Parathyroid adenoma (tissue), 2 donors: Measurements from ENCODE around the gene PRR23B.

ENCODE experiments used
- H2AFZ ChIP-seq: fragments of 300-600 bp; sonication (generic); one replicate; pipeline ENCODE4 v1.7.0; 2017; ENCODE audit warnings: antibody characterized with exemption, mild to moderate bottlenecking
- H3K27ac ChIP-seq: fragments of 300-600 bp; sonication (generic); one replicate; pipeline ENCODE4 v1.7.0; 2017
- H3K27me3 ChIP-seq: fragments of 300-600 bp; sonication (generic); one replicate; pipeline ENCODE4 v1.7.0; 2017; ENCODE audit warnings: low read length; ENCODE audit not compliant: control insufficient read depth, insufficient read depth
- H3K36me3 ChIP-seq: fragments of 300-600 bp; sonication (generic); one replicate; pipeline ENCODE4 v1.7.0; 2017; ENCODE audit warnings: low read length; ENCODE audit not compliant: control insufficient read depth, insufficient read depth
- H3K4me1 ChIP-seq: fragments of 300-600 bp; sonication (generic); one replicate; pipeline ENCODE4 v1.7.0; 2017; ENCODE audit warnings: control low read depth
- H3K4me2 ChIP-seq: fragments of 300-600 bp; sonication (generic); one replicate; pipeline ENCODE4 v1.7.0; 2017; ENCODE audit warnings: low read length
- H3K4me3 ChIP-seq: fragments of 300-600 bp; sonication (generic); one replicate; pipeline ENCODE4 v1.7.0; 2017; ENCODE audit warnings: low read depth, low read length
- H3K79me2 ChIP-seq: fragments of 300-600 bp; sonication (generic); one replicate; pipeline ENCODE4 v1.7.0; 2017; ENCODE audit warnings: control low read depth
- H3K9ac ChIP-seq: fragments of 300-600 bp; sonication (generic); one replicate; pipeline ENCODE4 v1.7.0; 2017; ENCODE audit warnings: mild to moderate bottlenecking
- H3K9me3 ChIP-seq: fragments of 300-600 bp; sonication (generic); one replicate; pipeline ENCODE4 v1.7.0; 2017; ENCODE audit warnings: low read length; ENCODE audit not compliant: control insufficient read depth
- TF ChIP-seq, protein P1 (sequence below): fragments of 300-600 bp; sonication (generic); IDR thresholded peaks from one replicate; pipeline ENCODE4 v1.7.0; 2017; ENCODE audit warnings: antibody characterized with exemption, mild to moderate bottlenecking
- donor health status: primary hyperparathyroidism.

Gene PRR23B

DNA sequence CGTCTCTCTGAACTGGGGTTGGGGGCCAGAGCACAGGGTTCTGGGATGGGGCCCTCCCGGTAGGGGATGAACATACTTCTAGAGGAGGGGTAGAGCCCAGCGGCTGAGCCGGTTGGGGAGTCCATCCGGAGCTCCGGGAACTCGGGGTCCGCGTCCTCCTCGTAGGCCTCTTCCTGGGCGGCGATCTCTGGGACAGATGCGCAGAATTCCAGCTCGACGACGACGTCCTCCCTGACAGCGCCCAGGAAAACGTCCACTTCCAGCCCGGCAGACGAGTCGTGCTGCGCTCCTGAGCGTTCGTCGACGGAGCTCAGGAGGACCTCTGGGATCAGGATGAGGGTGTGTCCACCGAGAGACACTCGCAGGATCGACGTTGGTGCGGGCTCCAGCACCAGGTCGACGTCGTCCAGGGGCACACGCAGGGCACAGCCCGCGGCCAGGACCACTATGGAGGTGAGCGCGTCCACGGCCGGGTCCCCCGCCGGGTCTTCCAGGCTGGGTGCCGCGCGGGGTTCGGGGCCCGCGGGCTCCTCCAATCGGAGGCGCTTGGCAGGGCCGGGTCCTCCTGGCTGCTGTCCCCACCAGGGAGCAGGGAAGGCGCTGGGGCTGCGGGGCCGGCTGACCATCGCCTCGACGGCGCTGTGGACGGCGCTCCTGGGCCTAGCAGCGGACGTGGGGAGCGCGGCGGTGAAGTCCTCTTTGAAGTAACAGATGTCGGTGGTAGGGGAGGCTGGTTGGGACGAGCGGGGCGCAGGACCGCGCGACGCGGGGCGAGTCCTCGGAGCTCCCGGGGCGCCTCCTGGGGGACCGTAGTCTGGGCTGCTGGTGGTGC is 474 bp downstream of the PRR23B start:
- no peak overlapping the region for H2AFZ ChIP-seq
- H3K9ac ChIP-seq, result no peak overlapping the region
- no peaks in the 10 kb centered on the region for H3K4me1 ChIP-seq
- TF ChIP-seq, protein P1, sequence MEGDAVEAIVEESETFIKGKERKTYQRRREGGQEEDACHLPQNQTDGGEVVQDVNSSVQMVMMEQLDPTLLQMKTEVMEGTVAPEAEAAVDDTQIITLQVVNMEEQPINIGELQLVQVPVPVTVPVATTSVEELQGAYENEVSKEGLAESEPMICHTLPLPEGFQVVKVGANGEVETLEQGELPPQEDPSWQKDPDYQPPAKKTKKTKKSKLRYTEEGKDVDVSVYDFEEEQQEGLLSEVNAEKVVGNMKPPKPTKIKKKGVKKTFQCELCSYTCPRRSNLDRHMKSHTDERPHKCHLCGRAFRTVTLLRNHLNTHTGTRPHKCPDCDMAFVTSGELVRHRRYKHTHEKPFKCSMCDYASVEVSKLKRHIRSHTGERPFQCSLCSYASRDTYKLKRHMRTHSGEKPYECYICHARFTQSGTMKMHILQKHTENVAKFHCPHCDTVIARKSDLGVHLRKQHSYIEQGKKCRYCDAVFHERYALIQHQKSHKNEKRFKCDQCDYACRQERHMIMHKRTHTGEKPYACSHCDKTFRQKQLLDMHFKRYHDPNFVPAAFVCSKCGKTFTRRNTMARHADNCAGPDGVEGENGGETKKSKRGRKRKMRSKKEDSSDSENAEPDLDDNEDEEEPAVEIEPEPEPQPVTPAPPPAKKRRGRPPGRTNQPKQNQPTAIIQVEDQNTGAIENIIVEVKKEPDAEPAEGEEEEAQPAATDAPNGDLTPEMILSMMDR, result no peak
- H3K4me2 ChIP-seq, result no peak overlapping the region
- no peaks in the 10 kb centered on the region for H3K27me3 ChIP-seq
- H3K36me3 ChIP-seq, result no peaks in the 10 kb centered on the region
- no peaks in the 10 kb centered on the region for H3K9me3 ChIP-seq
- H3K79me2 ChIP-seq, result no peaks in the 10 kb centered on the region
- no peak overlapping the region for H3K27ac ChIP-seq
- H3K4me3 ChIP-seq, result no peak overlapping the region

GRCh38 chr3:139016430-139017048 is 4.2 kb downstream of the PRR23B start:
- Histone ChIP-seq H3K9me3 (no peaks in the 10 kb centered on the region), H3K4me2 (no peak overlapping the region)
- TF ChIP-seq, protein P1, result no peak

GRCh38 chr3:139006051-139006716 is 14.5 kb downstream of the PRR23B start, which contains the start of gene PRR23A:
PRR23A (minus strand) TSS chr3:139006268; CDS start chr3:139006268, 0 bp downstream.
- no peak within 1 kb of the TSS for H3K27ac ChIP-seq
- H3K79me2 ChIP-seq, result no peaks in the 10 kb centered on the region
- no peak within 1 kb of the TSS for H3K4me3 ChIP-seq
- H3K36me3 ChIP-seq, result no peaks in the 10 kb centered on the region
- no peaks in the 10 kb centered on the region for H3K9me3 ChIP-seq
- H3K27me3 ChIP-seq, result no peaks in the 10 kb centered on the region
- no peaks in the 10 kb centered on the region for H3K4me1 ChIP-seq
- H3K9ac ChIP-seq, result no peak within 1 kb of the TSS
- no peak within 1 kb of the TSS for H2AFZ ChIP-seq
- TF ChIP-seq, protein P1, result no peak
- H3K4me2 ChIP-seq, result no peak within 1 kb of the TSS

More at GRCh38 chr3:139016430-139017048, 4.2 kb downstream of the PRR23B start:
- Histone ChIP-seq H2AFZ (no peak overlapping the region), H3K79me2 (no peaks in the 10 kb centered on the region), H3K4me1 (no peaks in the 10 kb centered on the region), H3K4me3 (no peak overlapping the region), H3K27ac (no peak overlapping the region), H3K27me3 (no peaks in the 10 kb centered on the region), H3K36me3 (no peaks in the 10 kb centered on the region), H3K9ac (no peak overlapping the region)

DNA sequence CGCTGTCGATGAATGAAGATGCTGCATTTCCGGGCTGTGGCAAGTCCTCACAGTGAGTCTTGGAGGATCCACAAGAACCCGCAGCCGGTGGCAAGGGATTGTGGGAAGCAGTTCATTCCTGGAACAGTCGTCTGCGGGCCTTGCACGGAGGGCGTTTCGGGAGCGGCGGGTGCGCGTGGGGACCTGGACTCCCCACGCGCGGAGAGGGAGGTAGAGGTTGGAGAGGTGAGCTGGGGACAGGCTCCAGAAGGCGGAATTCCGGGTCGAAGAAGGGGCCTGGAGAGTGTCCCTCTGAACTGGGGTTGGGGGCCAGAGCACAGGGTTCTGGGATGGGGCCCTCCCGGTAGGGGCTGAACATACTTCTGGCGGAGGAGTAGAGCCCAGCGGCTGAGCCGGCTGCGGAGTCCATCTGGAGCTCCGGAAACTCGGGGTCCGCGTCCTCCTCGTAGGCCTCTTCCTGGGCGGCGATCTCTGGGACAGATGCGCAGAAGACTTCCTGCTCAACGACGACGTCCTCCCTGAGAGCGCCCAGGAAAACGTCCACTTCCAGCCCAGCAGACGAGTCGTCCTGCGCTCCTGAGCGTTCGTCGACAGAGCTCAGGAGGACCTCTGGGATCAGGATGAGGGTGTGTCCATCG is 15.3 kb downstream of the PRR23B start:
- Histone ChIP-seq H2AFZ (no peak overlapping the region), H3K9ac (no peak overlapping the region), H3K27ac (no peak overlapping the region), H3K9me3 (no peaks in the 10 kb centered on the region), H3K27me3 (no peaks in the 10 kb centered on the region), H3K4me1 (no peaks in the 10 kb centered on the region), H3K79me2 (no peaks in the 10 kb centered on the region), H3K4me2 (no peak overlapping the region), H3K36me3 (no peaks in the 10 kb centered on the region), H3K4me3 (no peak overlapping the region)
- TF ChIP-seq, protein P1, result no peak
